GM19397 (cell line): ENCODE measurements around the gene VRK1.

Experiments
- ATAC-seq: cut with Tn5 transposase; IDR thresholded peaks from one replicate; pipeline ENCODE4 v1.9.1; 2021; ENCODE audit warnings: mild to moderate bottlenecking, moderate library complexity; ENCODE audit not compliant: unreplicated experiment

The VRK1 gene

GRCh38 chr14:96916751-96917150 lies 119.6 kb downstream of the VRK1 start:
- no peak for ATAC-seq

- no peak for ATAC-seq
Observed at GRCh38 chr14:96917442-96917963, 120.3 kb downstream of the VRK1 start.

- ATAC-seq: no peak
Observed at GRCh38 chr14:96920023-96920422, 122.8 kb downstream of the VRK1 start.

GRCh38 chr14:96920820-96921219 lies 123.6 kb downstream of the VRK1 start:
- ATAC-seq: no peak

GRCh38 chr14:96922986-96923385 lies 125.8 kb downstream of the VRK1 start:
- ATAC-seq: no peak

GRCh38 chr14:96925422-96925821 lies 128.2 kb downstream of the VRK1 start:
- no peak for ATAC-seq

- ATAC-seq: no peak
Observed at GRCh38 chr14:96926001-96926400, 128.8 kb downstream of the VRK1 start.

GRCh38 chr14:96928779-96929380 lies 131.7 kb downstream of the VRK1 start:
- no peak for ATAC-seq

- no peak for ATAC-seq
Observed at GRCh38 chr14:96929950-96930349, 132.8 kb downstream of the VRK1 start.

GRCh38 chr14:96930526-96930925 lies 133.3 kb downstream of the VRK1 start:
- no peak for ATAC-seq
